ENCODE data around the gene CREB3L2.
"Not testable (repeated sequence)": the region's sequence is repeated elsewhere in the genome, so short reads cannot be mapped to it uniquely, and the experiment has no call there.

The CREB3L2 gene

DNA sequence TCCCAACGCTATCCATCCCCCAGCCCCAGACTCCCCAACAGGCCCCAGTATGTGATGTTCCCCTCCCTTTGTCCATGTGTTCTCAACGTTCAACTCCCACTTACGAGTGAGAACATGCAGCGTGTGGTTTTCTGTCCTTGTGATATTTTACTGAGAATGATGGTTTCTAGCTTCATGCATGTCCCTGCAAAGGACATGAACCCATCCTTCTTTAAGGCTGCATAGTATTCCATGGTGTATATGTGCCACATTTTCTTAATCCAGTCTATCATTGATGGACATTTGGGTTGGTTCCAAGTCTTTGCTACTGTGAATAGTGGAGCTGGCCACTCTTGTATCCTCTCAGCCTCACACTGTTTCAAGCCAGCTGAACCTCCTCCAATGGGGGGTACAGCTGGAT is 33.5 kb downstream of the CREB3L2 start:
- DNase-seq (ENCODE audit: low read depth) = not testable (repeated sequence)

GRCh38 chr7:137967143-137968018 is 34.5 kb downstream of the CREB3L2 start:
- DNase-seq (ENCODE audit: low read depth) = no peak

GRCh38 chr7:137966641-137967142 is 35.2 kb downstream of the CREB3L2 start:
- no peak for DNase-seq (ENCODE audit: low read depth)

- no peak for DNase-seq (ENCODE audit: low read depth)
Measured at GRCh38 chr7:137965942-137966640, 35.8 kb downstream of the CREB3L2 start.

GRCh38 chr7:137964824-137965545 is 36.9 kb downstream of the CREB3L2 start:
- no peak for DNase-seq (ENCODE audit: low read depth)

- no peak for DNase-seq (ENCODE audit: low read depth)
Measured at GRCh38 chr7:137962875-137963507, 38.9 kb downstream of the CREB3L2 start.

DNA sequence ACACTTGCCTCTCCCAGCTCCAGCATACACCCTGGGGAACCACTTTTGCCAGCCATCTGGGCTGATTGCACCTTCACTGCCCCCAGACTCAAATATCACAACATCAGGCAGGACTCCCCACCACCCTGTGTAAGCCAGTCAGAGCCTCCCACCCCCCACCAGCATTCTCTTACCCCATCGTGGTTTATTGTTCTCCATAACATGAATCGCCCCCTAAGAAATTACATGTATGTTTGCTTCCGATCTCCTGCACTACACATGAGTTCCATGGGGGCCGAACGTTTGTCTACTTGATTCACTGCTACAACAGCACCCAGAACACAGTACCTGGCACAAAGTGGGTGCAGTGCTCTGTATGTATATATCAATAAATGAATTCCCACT is 39.4 kb downstream of the CREB3L2 start:
- no peak for DNase-seq (ENCODE audit: low read depth)

- no peak for DNase-seq (ENCODE audit: low read depth)
Measured at GRCh38 chr7:137961200-137962177, 40.4 kb downstream of the CREB3L2 start.

- no peak for DNase-seq (ENCODE audit: low read depth)
Measured at GRCh38 chr7:137960020-137960419, 41.9 kb downstream of the CREB3L2 start.

DNA sequence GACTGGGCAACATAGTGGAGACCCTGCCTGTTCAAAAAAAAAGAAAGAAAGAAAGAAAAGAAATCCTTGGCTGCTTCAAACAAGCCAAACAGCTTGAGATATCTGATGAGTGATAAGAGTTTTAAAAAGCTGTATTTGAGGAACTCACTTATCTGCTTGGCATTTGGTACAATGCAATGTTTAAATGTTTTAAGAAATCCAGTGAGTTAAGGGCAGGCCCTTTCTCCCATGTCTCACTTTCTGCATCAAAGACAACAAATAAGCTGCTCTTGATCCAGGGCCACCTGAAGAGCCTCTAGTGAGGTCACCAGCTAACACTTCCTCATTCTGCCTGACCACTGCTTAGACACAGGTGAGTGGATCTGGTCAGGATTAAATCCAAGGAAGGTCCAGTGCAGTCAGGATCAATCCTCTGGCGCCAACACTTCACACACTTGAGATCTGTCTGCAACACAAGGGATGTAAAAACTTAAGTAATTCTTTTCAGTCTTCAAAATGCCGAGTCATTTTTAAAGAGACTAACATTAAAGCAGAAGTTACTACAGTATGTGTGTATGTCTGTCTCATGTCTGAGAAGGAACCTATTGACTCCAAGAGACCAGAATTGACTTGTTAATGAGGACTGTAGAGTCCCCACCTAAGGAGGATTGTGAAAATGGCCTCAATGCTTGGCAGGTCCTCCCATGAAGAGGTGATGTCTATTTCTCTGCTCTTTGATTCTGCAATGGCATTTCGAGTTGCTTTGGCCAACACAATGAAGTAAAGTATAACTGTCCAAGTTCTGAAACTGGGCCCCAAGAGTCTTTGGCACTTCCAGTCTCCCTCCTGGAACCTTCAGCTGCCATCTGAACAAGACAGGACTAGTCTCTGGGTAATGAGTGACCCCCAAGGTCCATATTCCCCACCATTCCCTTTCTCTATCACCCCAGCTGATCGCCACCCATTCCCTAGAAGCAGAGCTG is 43.1 kb downstream of the CREB3L2 start:
- DNase-seq (ENCODE audit: low read depth) = no peak

DNA sequence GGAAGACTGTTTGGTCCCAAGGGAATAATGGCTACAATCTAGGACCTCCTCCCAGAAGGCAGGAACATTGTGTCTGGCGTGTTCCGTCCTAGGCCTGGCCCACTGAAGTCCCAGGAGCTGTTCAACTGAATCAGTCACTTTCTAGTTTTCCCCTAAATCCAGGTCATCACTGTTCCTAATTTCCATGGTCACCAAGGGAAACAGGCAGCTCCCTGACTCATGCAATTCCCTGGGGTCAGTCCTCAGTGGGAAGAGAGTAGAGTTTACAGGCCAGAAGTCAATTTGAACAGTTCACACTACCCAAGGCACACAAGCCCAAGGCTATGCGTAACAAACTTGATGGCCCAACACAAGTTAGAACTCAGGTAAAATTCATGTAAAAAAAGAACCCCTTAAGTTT is 44.0 kb downstream of the CREB3L2 start:
- DNase-seq (ENCODE audit: low read depth) = no peak

- no peak for DNase-seq (ENCODE audit: low read depth)
Measured at GRCh38 chr7:137956591-137956990, 45.3 kb downstream of the CREB3L2 start.

DNA sequence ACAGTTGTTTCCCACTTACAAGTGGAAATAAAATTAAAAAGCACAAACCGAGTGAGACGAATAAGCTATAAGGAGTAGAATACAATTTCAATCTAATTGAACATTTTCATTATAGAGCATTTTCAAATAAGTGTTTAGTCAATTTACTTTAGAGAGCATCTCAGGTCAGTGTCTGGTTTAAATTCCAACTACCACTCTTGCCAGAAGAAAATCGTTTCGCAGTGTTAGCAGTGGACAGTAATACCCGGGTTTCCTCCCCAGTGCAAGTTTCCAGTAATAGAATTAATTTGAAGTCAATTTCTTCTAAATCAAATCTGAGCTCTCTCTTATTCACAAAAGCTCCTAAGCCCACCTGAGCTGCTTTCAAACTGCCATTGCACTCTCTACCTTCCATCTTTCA is 45.7 kb downstream of the CREB3L2 start:
- DNase-seq (ENCODE audit: low read depth) = no peak

GRCh38 chr7:137954614-137955013 is 47.3 kb downstream of the CREB3L2 start:
- DNase-seq (ENCODE audit: low read depth) = no peak

DNA sequence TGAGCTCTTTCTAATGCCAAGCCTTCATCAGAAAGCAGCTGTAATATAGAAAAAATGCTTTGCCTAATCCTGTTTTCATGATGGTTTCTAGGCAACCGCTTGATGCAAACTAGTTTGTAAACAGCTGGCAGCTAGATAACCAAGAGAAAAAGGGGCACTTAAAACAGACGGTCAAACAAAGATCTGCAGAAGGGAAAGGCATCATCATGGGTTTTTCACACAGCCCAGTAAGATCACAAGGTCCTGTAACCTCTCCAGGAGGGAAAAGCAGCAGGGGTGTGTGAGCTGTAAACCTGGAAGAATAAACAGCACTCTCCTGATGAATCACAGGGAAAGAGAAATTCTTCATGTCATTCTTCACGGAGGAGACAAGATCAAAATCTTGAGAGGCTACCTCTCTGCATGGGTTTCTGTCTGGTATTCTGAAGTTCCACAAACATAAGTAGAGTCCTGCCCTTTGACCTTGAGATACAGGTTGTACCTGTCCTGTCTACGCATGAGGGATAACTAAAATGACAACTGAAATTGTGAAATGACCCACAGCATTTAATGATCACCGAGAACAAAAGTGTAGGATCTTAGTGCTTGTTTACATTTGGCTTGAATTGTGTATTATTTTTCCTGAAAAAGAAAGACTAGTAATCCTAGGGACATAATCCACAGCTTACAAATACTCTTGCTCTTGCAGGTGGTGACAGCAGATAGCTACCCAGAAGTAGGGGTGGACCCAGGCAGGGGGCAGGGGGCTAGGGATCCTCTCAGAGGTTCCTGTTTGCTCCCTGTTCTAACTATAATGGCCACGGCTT is 48.0 kb downstream of the CREB3L2 start:
- no peak for DNase-seq (ENCODE audit: low read depth)

GRCh38 chr7:137953043-137953664 is 48.7 kb downstream of the CREB3L2 start:
- DNase-seq (ENCODE audit: low read depth) = no peak

- no peak for DNase-seq (ENCODE audit: low read depth)
Measured at GRCh38 chr7:137952426-137952805, 49.5 kb downstream of the CREB3L2 start.

DNA sequence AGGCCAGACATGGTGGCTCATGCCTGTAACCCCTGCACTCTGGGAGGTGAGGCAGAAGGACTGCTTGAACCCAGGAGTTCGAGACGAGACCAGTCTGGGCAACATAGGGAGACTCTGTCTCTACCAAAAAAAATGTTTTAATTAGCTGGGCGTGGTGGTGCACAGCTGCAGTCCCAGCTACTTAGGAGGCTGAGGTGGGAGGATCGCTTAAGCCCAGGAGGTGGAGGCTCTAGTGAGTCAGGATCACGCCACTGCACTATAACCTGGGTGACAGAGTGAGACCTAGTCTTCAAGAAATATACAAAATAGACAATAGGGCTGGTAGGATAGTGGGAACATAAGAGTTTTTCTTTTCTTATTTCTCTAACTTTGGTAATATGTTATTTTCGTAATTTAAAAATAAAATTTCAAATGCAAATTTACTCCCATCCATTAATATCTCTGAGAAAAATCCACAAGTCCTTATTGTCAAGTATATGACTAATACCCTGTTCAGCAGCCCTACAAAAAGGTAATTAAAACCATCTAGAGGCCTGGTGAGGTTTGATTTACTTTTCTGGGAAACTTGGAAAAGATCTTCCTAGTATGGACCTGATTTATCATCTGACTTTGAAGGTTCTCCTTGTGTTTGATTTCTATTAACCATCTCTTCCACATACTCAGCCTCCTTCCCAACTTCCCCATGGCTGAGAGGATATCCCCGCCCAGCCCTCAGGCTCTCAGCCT is 50.0 kb downstream of the CREB3L2 start:
- no peak for DNase-seq (ENCODE audit: low read depth)

All from stimulated activated CD8-positive, alpha-beta memory T cell treated with anti-CD3 and anti-CD28 coated beads, Interleukin-15, amount 100 ng/mL, for 1 hour (primary cell).